HG03457 (cell line): ENCODE results near the gene ERMP1.
A peak's percentile ranks its signal among the peaks of the same experiment; 100 is the strongest.

ENCODE experiments used
- ATAC-seq: cut with Tn5 transposase; IDR thresholded peaks from one replicate; pipeline ENCODE4 v1.9.1; 2021; ENCODE audit warnings: moderate number of reproducible peaks; ENCODE audit not compliant: unreplicated experiment

Gene ERMP1

DNA sequence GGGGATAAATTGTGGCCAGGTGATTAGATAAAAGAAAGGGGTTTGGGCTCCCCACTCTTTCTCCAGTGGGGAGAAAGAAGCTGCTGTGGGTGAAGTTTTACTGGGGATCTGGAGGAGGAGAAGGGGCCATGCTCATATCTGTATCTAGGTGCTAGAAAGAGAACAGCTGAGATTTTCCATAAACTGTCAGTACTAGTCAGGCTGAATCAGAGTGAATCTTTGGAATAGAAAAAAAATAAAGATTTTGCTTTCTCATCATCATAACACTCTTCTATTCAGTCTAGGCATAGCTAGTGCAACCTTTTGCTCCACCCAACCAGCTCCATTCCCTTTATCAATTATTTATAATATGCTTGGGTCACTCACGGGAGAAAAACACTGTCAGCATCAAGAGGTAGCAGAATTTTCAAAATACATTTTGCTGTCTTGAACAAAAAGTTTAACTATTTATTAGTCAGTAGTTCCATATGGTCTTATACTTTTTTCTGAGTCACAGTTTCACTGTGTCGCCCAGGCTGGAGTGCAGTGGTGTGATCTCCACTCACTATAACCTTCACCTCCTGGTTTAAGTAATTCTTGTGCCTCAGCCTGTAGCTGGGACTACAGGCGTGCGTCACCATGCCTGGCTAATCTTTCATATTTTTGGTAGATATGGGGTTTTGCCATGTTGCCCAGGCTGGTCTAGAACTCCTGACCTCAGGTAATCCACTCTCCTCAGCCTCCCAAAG, 21.3 kb upstream of the ERMP1 start:
- ATAC-seq, result no peak

DNA sequence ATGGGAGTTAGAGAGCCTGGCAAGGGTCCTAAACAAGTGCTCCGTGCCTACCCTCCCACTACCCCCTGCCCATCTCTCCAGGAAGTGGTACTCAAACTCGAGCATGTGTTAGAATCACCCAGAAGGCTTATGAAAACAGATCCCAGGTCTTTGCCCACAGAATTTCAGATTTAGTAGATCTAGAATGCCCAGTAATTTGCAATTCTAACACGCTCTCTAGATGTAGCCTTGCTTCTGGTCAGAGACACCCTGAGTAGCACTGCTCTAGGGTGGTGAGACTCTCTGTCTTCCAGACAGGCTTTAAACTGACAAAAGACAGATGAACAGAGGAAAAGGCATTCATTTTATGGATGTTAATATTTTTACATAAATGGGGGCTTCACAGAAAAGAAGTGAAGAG, 20.7 kb upstream of the ERMP1 start:
- no peak for ATAC-seq

DNA sequence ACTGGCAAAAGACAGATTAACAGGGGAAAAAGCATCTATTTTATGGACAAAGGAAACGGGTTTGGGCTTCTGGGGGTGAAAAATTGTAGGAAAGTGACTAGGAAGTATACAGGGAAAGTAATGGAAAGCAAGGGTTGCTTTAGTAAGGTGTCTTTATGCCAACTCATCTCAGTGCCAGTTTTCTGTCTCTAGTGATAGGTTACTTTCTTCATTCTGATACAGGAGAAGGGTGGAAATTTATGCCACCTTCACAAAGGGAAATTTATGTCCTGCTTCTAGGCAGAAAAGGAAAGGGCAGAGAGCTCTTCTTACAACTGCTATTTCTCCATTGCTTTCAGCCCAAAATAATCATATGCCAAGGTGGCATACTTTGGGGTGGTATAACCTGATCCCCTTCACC, 20.1 kb upstream of the ERMP1 start:
- no peak for ATAC-seq

DNA sequence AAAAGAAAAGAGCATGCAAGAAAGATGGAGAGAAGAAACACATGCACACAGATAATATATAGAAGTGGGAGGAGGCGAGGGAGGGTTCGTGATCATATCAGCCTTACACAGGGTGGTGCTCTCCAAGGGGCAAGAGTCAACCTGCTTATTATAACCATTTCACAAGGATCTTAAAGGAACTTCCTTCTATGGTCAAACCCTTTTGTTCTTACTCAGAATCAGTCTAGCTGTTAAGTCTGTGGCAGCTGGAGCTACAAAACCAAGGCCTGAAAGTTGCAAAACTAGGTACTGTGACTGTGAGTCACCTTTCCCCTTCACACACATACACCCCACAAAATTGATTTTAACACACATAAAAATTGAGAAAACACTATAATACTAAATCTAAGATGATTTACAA, 18.5 kb upstream of the ERMP1 start:
- peak; percentile 69 for ATAC-seq

DNA sequence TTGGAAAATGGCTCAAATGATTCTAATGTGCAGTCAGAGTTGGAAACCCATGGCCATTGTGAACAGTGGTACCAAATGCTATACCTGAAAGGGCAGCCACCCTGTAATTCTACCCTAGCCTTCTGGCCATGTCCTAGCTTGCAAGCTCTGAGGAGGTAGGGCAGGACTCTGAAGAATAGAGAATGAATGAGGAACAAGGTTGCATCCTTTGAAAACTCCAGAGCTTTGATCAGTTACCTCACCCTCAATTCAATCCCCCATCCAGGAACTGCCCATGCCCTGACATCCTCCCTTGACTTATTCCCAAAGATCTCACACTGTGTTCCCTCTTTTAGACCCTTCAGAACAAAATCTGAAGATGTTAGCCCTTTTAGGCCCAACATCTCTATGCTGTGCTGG, 17.8 kb upstream of the ERMP1 start:
- no peak for ATAC-seq

DNA sequence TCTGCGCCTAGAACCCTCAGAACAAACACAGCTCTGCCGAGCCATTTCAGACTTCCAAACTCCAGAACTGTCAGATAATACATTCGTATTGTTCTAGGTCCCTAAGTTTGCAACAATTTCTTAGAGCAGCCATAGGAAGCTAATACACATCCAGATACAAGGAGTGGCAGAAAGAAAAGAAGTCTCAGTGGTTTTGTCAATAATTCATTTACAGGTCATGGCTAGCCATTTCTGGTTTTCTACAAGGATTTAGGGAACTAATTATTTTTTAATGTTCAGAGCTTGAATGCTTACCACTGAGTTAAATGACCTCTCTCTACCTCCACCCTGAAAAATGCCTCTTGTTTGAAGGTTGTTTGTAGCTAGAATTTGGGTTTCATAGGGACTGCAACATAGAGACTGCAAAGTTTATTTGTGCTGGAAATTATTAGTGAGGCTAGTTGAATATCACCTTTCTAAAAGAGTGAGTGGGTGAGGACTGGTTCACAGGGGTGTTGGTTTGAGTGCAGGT, 15.5 kb upstream of the ERMP1 start:
- ATAC-seq, result no peak

DNA sequence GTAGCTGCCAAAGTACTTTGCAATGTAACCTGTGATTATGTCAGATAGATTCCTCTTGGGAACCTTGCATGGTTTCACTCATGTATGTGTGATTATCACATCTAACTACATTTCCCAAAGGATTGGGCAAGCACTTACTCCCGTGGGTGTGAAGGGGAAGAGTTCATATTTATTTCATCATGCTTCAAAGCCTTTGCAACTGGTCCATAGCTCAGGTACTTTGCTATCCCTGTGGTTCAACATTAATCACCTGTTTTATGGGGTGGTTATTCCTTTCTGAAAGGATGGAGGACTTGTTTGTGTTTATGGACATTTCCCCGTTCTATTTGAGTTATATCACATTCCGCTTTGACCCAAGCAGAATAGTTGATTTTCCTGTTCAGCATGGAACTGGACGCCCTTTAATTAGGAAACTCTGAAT, 13.6 kb upstream of the ERMP1 start:
- ATAC-seq, result no peak

DNA sequence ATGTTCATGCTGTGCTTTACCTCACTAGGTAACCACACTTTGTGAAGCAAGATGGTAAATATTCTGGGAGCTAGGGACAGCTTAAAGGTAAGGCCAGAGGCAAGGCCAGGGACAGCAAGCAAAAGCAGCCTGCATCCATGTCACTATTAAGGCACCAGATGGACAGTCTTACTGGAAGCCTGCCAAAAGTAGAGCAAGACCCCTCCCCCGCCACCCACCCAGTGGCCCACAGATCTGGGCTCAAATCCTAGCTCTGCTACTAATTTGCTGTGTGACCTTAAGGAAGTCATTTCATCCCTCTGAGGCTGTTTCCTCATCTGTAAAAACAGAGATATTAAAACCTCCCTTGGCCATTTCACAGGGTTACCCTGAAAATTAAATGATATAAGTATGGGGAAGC, 13.2 kb upstream of the ERMP1 start:
- no peak for ATAC-seq

DNA sequence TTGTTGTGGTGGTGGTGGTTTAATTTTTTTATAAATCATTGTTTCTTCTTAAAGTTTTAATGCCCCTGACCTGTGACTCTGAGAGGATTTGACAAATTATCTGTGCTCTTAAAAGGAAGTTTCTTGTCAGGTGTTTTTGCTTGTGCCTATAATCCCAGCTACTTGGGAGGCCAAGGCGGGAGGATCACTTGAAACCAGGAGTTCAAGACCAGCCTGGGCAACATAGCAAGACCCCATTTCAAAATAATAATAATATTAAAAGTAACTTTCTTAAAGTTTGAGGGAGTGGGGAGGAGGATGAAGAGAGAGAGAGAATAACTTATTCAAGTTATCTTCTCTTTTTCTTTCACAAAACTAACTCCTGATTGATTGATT, 12.2 kb upstream of the ERMP1 start:
- ATAC-seq, result no peak

DNA sequence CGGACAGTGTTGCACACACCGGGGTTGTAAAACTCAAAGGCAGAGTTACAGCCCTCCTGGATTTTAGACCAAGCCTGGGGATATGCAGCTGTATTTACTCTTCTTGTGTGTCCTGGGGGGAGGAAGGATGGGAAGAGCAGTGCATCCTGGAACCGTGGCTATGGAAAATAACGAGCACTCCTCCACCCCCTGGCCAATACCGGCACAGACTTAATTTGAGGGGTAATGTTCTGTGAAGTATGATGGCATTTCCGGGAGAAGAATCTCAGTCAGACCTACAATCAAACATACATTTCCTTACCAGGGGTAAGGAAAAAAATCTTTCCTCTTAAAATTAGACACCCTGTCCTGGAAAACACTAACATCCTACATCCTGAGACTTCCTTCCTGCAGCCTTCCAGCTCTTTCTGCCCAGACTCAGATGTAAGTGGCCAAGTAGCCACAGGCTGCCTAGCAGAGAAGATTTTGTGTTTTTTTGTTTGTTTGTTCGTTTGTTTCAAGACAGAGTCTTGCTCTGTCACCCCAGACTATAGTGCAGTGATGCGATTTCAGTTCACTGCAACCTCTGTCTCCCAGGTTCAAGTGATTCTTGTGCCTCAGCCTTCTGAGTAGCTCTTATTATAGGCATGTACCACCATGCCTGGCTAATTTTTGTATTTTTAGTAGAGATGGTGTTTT, 11.0 kb upstream of the ERMP1 start:
- ATAC-seq, result no peak

DNA sequence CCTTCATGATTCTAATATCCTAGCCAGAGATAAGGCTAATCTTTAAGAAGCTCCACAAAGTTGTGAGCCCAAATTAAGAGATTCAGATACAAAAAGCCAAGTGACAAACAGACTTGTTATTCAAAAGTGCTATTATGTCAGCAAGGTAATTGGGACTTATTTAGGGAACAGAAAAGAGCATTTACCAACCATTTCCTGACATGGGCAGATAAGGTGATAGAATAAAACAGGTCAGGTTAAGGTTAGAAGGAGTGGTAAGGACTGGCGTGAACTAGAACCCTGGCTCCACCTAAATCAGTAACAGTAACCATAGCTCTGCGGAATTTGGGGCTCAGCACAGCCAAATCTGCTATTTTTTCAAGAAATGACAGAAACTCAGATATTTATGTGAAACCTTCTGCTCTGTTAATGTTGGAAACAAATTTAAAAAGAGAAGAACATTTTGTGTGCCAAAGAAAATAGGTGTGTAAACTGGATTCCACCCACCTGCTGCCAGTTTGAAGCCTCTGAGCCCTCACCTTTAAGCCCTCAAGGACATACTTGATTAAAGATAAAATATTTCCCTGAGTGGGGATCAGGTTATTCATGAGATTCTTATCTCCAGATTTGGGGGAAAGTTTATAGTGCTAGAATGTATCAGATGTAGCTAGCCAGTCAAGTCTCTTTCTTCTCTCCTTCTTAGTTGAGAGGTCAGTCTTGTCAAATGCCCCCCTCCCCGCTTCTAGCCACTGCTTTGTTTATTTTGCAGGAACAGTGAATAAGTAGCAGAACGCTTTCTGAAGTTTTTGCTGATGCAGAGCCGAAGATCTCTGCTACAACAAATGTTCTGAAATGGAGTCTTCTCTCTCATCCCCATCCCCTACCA, 10.2 kb upstream of the ERMP1 start:
- no peak for ATAC-seq

DNA sequence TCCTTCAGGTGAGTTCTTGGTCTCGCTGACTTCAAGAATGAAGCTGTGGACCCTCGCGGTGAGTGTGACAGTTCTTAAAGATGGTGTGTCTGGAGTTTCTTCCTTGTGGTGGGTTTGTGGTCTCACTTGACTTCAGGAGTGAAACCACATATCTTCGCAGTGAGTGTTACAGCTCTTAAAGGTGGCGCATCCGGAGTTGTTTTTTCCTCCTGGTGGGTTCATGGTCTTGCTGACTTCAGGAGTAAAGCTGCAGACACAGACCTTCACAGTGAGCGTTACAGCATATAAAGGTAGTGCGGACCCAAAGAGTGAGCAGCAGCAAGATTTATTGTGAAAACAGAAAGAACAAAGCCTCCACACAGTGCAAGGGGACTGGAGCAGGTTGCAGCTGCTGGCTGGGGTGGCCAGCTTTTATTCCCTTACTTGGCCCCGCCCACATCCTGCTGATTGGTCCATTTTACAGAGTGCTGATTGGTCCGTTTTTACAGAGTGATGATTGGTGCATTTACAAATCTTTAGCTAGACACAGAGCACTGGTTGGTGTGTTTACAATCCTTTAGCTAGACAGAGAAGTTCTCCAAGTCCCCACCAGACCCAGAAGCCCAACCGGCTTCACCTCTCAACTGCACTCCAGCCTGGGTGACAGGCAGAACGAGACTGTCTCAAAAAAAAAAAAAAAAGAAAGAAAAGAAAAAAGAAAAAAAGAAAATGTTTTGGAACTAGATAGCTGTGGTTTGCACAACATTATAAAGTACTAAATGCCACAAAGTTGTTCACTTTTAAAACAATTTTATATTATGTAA, 9.1 kb upstream of the ERMP1 start:
- no peak for ATAC-seq

DNA sequence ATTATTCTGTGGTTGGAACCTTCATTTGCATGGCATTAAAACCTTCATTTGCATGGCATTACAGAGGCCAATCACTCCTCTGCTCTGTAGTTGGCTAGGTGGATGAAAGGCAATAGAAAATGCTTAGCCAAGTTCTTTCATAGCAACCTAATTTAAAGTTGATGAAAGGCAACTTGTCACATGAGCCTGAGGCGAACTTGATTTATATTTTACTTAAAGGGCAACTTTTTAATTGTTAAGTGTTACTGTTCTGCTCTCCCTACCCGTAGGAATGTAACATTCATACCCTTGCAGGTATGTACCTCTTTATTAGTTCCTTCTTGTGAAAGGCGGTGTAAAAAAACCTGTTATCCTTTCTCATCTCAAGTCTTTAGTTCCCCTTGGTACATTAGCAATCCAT, 7.9 kb upstream of the ERMP1 start:
- ATAC-seq, result no peak

DNA sequence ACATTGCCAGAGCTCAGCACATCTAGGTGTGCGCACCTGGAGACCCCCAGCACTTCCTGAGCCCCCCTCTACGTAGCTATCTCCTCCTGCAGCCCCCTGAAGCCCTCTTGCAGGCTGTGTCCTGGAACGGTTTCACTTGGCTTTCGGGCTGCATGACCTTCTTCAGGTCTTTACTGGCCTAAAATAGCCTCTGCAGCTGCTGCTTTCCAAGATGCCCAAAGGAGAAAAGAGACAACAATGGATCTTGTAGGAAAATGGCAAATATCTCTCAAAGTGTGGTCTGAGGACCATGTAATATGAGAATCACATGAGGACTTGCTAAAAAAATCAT, 6.6 kb upstream of the ERMP1 start:
- no peak for ATAC-seq

DNA sequence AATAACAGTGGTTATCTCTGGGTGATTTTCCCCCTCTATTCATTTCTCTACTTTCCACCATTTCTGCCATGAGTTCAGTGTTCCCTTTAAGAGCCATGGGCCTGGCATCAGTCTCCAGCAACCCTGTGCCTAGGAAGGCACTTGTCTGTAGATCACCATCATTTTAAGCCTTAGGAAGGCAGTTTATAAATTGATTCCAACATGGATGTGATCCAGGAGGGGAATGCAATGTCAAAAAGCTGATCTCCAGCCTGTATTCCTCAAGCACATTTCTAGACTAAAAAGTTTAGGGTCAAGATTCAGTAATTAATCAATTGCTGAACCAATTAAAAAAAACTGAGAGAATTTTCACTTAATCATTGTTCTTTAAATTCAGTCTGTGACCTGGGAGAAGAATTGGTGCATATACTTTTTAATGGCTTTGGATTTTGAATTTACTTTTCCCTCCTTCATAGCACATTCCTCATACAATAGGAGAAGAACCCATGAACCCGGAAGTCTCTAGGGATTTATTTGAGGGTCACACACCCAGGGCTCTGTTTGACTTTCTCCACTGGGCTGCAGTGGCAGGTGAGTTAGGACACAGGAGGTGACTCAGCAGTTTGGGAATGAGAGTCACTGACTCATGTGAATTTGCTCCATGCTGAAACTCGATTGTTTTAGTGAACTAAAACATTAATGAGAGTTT, 6.1 kb upstream of the ERMP1 start:
- ATAC-seq, result no peak

DNA sequence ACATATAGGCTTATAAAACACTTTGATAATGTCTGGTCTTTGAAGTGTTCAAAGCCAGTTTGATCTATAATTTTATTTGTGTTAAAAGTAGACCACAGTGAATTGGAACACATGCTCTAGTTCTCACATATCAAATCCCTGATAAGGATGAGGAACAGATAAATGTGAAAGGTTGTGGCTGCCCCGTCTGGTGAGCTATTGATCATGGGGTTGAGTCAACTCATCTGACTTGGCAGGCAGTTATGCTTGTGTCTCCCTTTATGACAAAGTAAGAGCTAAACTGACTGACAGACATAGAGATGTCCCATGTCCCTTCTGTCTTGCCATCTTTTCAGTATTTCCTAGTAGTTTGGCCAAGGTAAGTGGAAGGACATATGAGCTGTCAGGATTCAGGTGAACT, 2.9 kb upstream of the ERMP1 start:
- ATAC-seq, result no peak

DNA sequence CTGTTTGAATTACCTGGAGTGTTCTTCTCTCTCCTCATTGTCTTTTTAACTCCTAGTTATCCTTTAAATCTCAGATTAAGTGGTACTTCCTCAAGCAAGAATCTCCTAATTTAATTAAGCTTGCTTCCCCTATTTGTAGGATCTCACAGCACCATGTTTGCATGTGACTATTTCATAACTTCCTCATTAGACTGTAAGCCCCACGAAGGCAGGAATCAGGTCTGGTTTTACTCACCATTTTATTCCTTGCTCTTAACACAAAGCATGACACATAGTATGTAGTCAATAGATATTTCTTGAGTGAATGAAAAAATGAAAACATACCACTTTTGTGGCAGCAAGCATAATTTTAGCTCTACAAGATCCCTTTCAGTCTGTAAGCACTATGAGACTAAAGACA, 1.3 kb upstream of the ERMP1 start:
- no peak for ATAC-seq

DNA sequence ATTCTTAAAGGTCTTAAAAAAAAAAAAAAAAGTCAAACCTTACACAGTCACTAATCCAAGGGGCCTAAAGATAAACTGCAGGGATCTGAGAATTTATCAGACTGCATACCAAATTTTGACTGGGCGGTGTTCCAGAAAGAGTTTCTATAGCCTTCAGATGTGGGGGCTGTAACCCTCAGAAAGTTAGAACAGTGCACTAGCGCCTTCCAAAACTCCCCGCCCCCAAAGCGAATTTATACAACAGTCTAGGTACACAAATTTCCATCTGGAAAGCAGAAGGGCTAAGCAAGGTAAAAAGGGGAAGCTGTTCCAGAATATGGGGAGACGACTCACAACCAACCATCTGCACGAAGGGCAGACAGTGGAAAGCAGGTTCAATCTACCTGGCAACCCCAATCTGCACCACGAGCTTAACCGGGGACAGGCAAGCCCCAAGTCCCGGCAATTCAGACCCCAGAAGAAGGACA, 813 bp downstream of the ERMP1 start:
- peak; percentile 5 for ATAC-seq

DNA sequence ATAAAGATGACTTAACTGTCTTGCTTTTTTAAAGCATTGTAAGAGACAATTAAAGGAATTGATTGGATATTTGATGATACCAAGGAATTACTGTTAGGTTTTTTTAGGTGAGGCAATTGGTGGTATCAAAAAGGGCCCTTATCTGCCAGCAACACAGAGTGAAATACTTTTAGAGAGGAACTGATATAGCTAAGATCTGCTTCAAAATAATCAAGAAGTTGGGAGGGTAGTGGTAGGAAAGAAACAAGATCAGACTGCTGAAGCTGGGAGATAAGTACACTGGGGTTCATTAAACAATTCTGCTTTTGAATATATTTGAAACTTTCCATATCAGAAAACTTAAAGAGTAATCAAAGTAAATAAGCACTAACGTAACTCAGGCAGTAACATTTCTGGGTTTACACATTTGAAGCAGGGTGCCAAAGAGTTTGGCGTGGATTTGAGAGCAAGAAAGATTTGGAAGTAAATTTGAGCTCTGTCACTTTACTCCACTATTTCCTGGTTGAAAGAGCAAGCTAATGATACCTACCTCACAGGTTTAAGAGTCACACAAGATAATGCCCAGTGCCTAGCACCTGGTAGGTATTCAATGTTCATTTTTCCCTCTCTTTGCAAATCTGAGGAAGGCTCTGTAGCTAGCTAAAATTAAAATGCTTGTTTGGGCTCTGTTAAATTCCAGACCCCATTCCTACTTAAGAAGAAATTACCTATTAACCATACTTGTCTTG, 6.9 kb downstream of the ERMP1 start:
- no peak for ATAC-seq

DNA sequence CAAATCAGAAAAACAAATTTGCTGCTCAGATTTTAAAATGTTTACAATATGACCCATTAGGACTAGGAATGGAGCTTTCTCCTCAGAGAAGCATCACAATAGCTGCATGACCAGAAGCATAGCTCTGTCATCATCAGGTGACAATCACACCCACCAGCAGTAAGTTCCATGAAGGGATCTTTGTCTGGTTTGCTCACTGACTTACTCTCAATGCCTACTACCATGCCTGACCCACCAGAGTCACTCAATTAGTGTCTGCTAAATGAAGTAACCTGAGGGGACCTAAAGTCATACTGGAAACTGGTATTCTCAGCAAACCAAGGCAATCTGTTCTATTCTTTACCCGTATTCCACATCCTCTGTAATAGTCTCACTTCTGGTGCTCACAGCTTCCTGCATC, 7.7 kb downstream of the ERMP1 start:
- ATAC-seq, result no peak
